CD8-positive, alpha-beta memory T cell (primary cell): ENCODE data around the gene TEX101. TPM values are rescaled to one million over a fixed set of nuclear protein-coding genes. Genes with fewer than 3 reads are reported as not detected.

Experiments
- CTCF ChIA-PET: fragments of 350-600 bp; sonication (Branson Sonifier 250); formaldehyde crosslinking; loops from one replicate; lab custom pipeline; 2021; ENCODE audit warnings: antibody characterized with exemption; lab: Charles Lee
- POLR2A ChIA-PET: fragments of 350-600 bp; sonication (Branson Sonifier 250); formaldehyde crosslinking; loops from one replicate; lab custom pipeline; 2021; ENCODE audit warnings: antibody characterized with exemption; lab: Charles Lee
- DNase-seq, 5 donors: peaks; one replicate each; pipeline versions ENCODE4 v3.0.0 to v3.0.0-alpha.2; 2020 to 2022; ENCODE audit warnings: mixed read lengths in 1 of 5
- H3K27ac ChIP-seq: one replicate; pipeline ENCODE4 v1.7.0; 2013; ENCODE audit warnings: low read depth, mild to moderate bottlenecking, low read length, moderate library complexity
- H3K27me3 ChIP-seq: 2 replicates; pipeline ENCODE4 v1.7.0; 2013; ENCODE audit warnings: low read length, mild to moderate bottlenecking; ENCODE audit not compliant: insufficient read depth, poor library complexity, severe bottlenecking
- H3K36me3 ChIP-seq: 2 replicates; pipeline ENCODE4 v1.7.0; 2013; ENCODE audit warnings: mild to moderate bottlenecking, low read length, moderate library complexity; ENCODE audit not compliant: insufficient read depth
- H3K4me1 ChIP-seq: 2 replicates; pipeline ENCODE4 v1.7.0; 2013; ENCODE audit warnings: mild to moderate bottlenecking, low read length, moderate library complexity; ENCODE audit not compliant: insufficient read depth
- H3K4me3 ChIP-seq: 2 replicates; pipeline ENCODE4 v1.7.0; 2013; ENCODE audit warnings: mild to moderate bottlenecking, low read length
- H3K9me3 ChIP-seq: 2 replicates; pipeline ENCODE4 v1.7.0; 2013; ENCODE audit warnings: mild to moderate bottlenecking, low read length
- H3K27ac Mint-ChIP-seq, 8 donors: one replicate each; pipeline ENCODE4 v1.8.0; 2020 to 2021; ENCODE audit warnings: mixed read lengths in 8 of 8, mild to moderate bottlenecking in 6 of 8, inconsistent platforms in 3 of 8, moderate library complexity in 3 of 8
- H3K27me3 Mint-ChIP-seq, 2 donors: one replicate each; pipeline ENCODE4 v1.8.0; 2020 to 2021; ENCODE audit warnings: mixed read lengths in 2 of 2, mild to moderate bottlenecking in 1 of 2, moderate library complexity in 1 of 2
- H3K36me3 Mint-ChIP-seq, 3 donors: one replicate each; pipeline ENCODE4 v1.8.0; 2020 to 2021; ENCODE audit warnings: mixed read lengths in 3 of 3, inconsistent platforms in 1 of 3, mild to moderate bottlenecking in 1 of 3
- H3K4me1 Mint-ChIP-seq, 3 donors: one replicate each; pipeline ENCODE4 v1.8.0; 2020 to 2021; ENCODE audit warnings: mixed read lengths in 3 of 3, inconsistent platforms in 1 of 3, mild to moderate bottlenecking in 1 of 3
- H3K4me3 Mint-ChIP-seq, 7 donors: one replicate each; pipeline ENCODE4 v1.8.0; 2020 to 2021; ENCODE audit warnings: mixed read lengths in 7 of 7, mild to moderate bottlenecking in 6 of 7, moderate library complexity in 4 of 7, inconsistent platforms in 2 of 7
- H3K9me3 Mint-ChIP-seq, 5 donors: one replicate each; pipeline ENCODE4 v1.8.0; 2020 to 2022; ENCODE audit warnings: mixed read lengths in 5 of 5, mild to moderate bottlenecking in 3 of 5, moderate library complexity in 2 of 5, inconsistent platforms in 1 of 5
- polyA plus RNA-seq: library from polyadenylated mRNA; unstranded; fragments of 300-500 nt; fragmentation: Illumina TruSeq; gene quantifications from one replicate; pipeline ENCODE4 v1.2.3, GENCODE V29; 2021
- total RNA-seq, 2 experiments: library from RNA; stranded (reverse); gene quantifications; one replicate each; pipeline ENCODE4 v1.2.3, GENCODE V29; 2021

TEX101 gene
- total and polyA plus RNA-seq, 3 experiments from 2014 or later: not detected

DNA sequence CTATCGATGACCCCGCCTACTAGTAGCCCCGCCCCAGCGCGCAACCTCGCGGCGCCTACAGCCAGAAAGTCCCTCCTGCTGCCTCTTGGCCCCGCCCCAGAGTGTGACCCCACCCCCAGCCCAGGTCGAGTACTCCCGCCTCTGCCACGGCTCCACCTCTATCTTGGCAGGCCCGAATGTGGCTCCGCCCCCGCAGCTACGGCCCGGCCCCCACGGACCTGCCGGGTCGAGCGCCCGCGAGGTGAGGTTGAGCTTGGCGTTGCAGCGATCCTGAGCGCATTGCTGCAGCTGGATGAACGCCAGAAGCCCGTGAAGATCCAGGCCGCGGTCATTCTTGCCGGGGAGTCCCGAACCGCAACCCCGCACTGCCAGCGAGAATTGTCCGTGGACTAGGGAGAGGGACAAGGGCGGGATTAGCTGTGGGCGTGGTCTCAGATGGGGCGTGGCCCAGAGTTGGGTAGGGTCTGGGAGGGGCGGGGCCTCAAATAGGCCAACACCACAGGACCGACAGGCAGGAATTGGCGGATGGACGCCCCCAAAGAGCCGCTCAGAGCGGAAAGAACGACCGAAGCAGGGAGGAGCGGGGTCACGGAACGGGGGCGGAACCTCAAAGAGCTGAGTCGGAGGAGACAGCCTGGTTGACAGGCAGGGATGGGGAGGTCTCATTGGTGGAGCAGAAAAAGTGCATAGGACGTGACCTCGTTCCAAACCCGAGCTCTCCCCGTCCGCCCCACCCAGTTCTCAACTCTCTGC, 48.9 kb downstream of the TEX101 start:
- Mint-ChIP-seq H3K27me3 (no peaks in the 10 kb centered on the region), H3K27ac (peak overlapping the region; percentile 94 to 99 (median 97)), H3K4me3 (peak overlapping the region; percentile 89 to 97 (median 93)), H3K4me1 (peaks cover 29 to 51% (median 33%) of the 10 kb centered on the region in 3 donors), H3K9me3 (no peaks in the 10 kb centered on the region), H3K36me3 (peaks cover 0 to 3% (median 0%) of the 10 kb centered on the region in 3 donors)
- Histone ChIP-seq H3K4me1 (peaks cover 31% of the 10 kb centered on the region), H3K27ac (peak overlapping the region; percentile 80), H3K9me3 (no peaks in the 10 kb centered on the region), H3K36me3 (no peaks in the 10 kb centered on the region), H3K27me3 (no peaks in the 10 kb centered on the region), H3K4me3 (peak overlapping the region; percentile 94)
- DNase-seq: peak; percentile 98 to 100 (median 99)
- ChIA-PET POLR2A (interaction anchor here (0.6 to 2.3 kb wide), 9 partner anchors 10 to 205 kb away, joined by 3 to 35 read pairs (median 7); partner anchors contain the start of genes PHLDB3 and ZNF575), CTCF (interaction anchor here (1.0 to 3.0 kb wide), 12 partner anchors 9 to 205 kb away, joined by 3 to 17 read pairs (median 6); no protein-coding TSS in a partner anchor)

DNA sequence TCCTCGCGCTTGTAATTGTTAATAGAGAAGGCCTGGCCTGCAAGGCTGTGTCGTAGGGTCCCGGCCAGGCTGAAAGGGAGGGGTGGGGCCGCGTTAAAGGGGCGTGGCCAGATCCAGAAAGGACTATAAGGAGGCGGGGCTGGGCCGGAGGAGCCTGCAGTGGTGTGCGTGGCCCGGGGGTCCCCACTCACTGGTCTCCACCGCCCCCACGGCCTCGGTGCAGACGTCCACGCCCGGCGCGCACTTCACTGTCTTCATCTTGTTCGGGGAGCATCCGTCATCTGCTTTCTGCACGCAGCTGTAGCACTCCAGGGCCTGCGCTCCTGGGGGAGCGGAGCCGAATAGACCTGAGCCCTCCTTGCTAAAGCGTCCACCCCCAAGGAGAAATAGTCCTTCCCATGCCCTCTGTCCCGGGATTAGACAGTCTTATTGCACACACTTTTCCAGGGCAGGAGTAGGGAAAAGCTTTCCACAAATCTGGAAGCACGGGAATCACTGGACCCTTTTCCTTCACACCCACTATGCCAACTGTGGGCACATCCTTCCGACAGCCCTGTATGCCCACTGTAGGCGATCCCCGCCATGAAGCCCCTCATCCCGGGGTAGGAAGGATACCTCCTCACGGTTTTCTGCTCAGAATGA, 49.6 kb downstream of the TEX101 start:
- Histone ChIP-seq H3K36me3 (no peaks in the 10 kb centered on the region), H3K27ac (peak overlapping the region; percentile 80), H3K27me3 (no peaks in the 10 kb centered on the region), H3K4me1 (peaks cover 38% of the 10 kb centered on the region), H3K9me3 (no peaks in the 10 kb centered on the region), H3K4me3 (peak overlapping the region; percentile 94)
- ChIA-PET CTCF (interaction anchor here (0.8 to 3.0 kb wide), 10 partner anchors 9 to 204 kb away, joined by 3 to 17 read pairs (median 6); no protein-coding TSS in a partner anchor), POLR2A (interaction anchor here (1.3 to 2.3 kb wide), 7 partner anchors 9 to 204 kb away, joined by 3 to 35 read pairs (median 9); partner anchors contain the start of genes PHLDB3 and ZNF575)
- H3K36me3 Mint-ChIP-seq: peaks cover 0 to 3% (median 0%) of the 10 kb centered on the region in 3 donors
- peak in 1 of 5 donors; percentile 75 for DNase-seq
- peaks cover 35 to 58% (median 40%) of the 10 kb centered on the region in 3 donors for H3K4me1 Mint-ChIP-seq
- H3K4me3 Mint-ChIP-seq: peak overlapping the region; percentile 89 to 97 (median 93)
- H3K27me3 Mint-ChIP-seq: no peaks in the 10 kb centered on the region
- no peaks in the 10 kb centered on the region for H3K9me3 Mint-ChIP-seq
- H3K27ac Mint-ChIP-seq: peak overlapping the region; percentile 94 to 99 (median 97)

DNA sequence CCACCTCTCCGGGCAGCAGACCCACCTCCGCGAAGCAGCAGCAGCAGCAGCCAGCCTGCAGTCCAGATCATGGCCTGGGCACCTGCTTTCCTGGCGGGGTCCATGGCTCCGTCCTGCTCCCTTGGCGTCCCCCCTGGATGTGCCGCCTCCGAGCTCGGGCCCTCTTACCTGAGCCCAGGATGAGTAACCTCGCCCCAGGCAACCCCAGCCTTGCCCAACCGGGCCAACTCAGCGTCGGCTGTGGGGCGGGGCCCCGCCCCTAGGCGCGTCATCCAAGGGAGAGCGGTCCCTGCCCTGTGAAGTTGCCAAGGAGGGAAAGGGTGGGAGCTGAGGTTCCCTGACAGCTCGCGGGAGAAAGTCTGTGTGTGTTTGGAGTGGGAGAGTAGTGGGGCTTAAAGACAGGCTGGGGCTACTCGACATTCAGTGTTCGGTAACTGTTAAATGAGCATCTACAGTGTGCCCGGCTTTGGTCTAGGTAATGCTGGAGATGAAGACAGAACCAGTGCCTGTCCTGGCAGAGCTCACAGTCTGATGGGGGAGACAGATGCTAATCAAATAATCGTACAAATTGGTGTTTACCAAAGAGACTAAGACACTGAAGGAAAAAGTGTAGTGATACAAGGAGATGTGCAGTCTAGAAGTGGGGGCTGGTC, 50.9 kb downstream of the TEX101 start, which contains the start of gene LYPD3:
TSS of gene LYPD3 (minus strand) at position 141 of the 653 bp plus-strand sequence. CDS start at position 104, 37 bp downstream.
- Histone ChIP-seq H3K27me3 (no peaks in the 10 kb centered on the region), H3K36me3 (no peaks in the 10 kb centered on the region), H3K4me3 (peak within 1 kb of the TSS; percentile 94), H3K27ac (peak within 1 kb of the TSS; percentile 80), H3K9me3 (no peaks in the 10 kb centered on the region), H3K4me1 (peaks cover 44% of the 10 kb centered on the region)
- ChIA-PET CTCF (interaction anchor here (0.9 to 1.7 kb wide), 5 partner anchors 14 to 129 kb away, joined by 3 to 7 read pairs (median 3); partner anchors contain the start of gene PHLDB3), POLR2A (interaction anchor here (0.6 to 1.2 kb wide), 2 partner anchors 11 to 68 kb away, joined by 3 read pairs; no protein-coding TSS in a partner anchor)
- Mint-ChIP-seq H3K27ac (peak within 1 kb of the TSS; percentile 41 to 99 (median 96)), H3K9me3 (no peaks in the 10 kb centered on the region), H3K27me3 (no peaks in the 10 kb centered on the region), H3K4me3 (peak within 1 kb of the TSS; percentile 18 to 97 (median 93)), H3K4me1 (peaks cover 42 to 68% (median 49%) of the 10 kb centered on the region in 3 donors), H3K36me3 (peaks cover 0 to 3% (median 0%) of the 10 kb centered on the region in 3 donors)
- DNase-seq: no peak

DNA sequence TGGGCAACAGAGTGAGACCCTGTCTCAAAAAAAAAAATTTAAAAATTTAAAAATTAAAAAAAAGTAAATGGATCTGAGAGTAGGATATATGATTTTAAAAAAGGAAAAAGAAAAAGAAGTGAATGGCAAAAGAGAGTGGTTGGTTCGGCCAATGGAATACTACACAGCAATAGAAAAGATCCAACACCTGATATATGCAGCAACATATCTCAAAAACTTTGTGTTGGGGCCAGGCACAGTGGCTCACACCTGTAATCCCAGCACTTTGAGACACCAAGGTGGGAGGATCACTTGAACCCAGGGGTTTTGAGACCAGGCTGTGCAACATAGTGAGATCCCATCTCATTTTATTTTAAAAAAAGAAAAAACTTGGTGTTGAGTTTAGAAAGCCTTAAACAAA, 52.1 kb downstream of the TEX101 start:
- Histone ChIP-seq H3K27me3 (no peaks in the 10 kb centered on the region), H3K4me1 (peaks cover 54% of the 10 kb centered on the region), H3K9me3 (no peaks in the 10 kb centered on the region), H3K27ac (no peak overlapping the region), H3K36me3 (no peaks in the 10 kb centered on the region), H3K4me3 (no peak overlapping the region)
- POLR2A ChIA-PET: interaction anchor here (0.7 to 1.2 kb wide), 2 partner anchors 26 to 67 kb away, joined by 3 read pairs; no protein-coding TSS in a partner anchor
- Mint-ChIP-seq H3K4me3 (no peak overlapping the region), H3K36me3 (peaks cover 0 to 3% (median 0%) of the 10 kb centered on the region in 3 donors), H3K9me3 (no peaks in the 10 kb centered on the region), H3K27ac (peak overlapping the region in 1 of 8 donors; percentile 56), H3K4me1 (peaks cover 37 to 65% (median 49%) of the 10 kb centered on the region in 3 donors), H3K27me3 (no peaks in the 10 kb centered on the region)
- DNase-seq: no peak
- CTCF ChIA-PET: interaction anchor here (0.9 to 1.7 kb wide), 3 partner anchors 13 to 128 kb away, joined by 3 to 4 read pairs (median 3); no protein-coding TSS in a partner anchor

DNA sequence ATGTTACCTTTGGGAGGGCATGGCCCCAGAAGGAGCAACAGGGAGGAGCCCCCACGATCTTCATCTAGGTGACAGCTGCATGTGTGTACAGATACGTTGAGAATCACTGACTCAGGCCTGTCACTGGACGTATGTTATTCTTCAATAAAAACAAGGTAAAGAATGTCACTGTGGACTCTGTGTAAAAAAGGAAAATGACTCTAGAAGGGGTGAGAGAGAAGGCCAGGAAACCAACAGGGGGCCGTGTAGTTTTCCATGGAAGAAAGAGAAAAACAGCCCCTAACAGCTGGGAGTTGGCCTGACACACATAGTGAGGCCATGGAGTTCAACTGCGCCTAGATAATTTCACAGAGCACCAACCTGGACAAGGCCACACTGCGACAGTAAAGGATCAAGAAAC, 52.6 kb downstream of the TEX101 start:
- CTCF ChIA-PET: interaction anchor here (1.2 to 1.7 kb wide), 2 partner anchors 12 to 20 kb away, joined by 3 read pairs; no protein-coding TSS in a partner anchor
- peaks cover 55% of the 10 kb centered on the region for H3K4me1 ChIP-seq
- peak overlapping the region in 6 of 8 donors; percentile 28 to 97 (median 70) for H3K27ac Mint-ChIP-seq

DNA sequence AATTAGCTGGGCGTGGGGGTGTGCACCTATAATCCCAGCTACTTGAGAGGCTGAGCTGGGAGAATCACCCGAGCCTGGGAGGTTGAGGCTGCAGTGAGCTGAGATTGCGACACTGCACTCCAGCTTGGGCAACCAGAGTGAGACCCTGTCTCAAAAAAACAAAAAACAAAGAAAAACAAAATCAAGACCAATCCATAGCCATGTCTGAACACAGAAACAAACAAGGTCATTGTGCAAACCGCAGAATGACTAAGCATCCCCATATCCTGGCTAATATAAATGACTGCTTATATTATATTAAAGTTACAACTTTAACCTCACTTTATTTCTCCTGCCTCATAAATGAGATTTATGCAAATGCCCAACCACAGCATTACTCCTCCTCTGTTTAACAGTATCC, 53.0 kb downstream of the TEX101 start:
- Mint-ChIP-seq H3K9me3 (no peaks in the 10 kb centered on the region), H3K27me3 (no peaks in the 10 kb centered on the region), H3K4me1 (peaks cover 33 to 56% (median 42%) of the 10 kb centered on the region in 3 donors), H3K36me3 (peaks cover 0 to 3% (median 0%) of the 10 kb centered on the region in 3 donors), H3K27ac (peak overlapping the region; percentile 45 to 97 (median 87)), H3K4me3 (peak overlapping the region in 1 of 7 donors; percentile 2)
- Histone ChIP-seq H3K4me3 (no peak overlapping the region), H3K9me3 (no peaks in the 10 kb centered on the region), H3K4me1 (peaks cover 54% of the 10 kb centered on the region), H3K27me3 (no peaks in the 10 kb centered on the region), H3K36me3 (no peaks in the 10 kb centered on the region), H3K27ac (no peak overlapping the region)
- POLR2A ChIA-PET: no interaction called here
- DNase-seq: no peak
- CTCF ChIA-PET: interaction anchor here (1.2 kb wide), 1 partner anchor 21 kb away, joined by 3 read pairs; no protein-coding TSS in a partner anchor

More for the DNA sequence above, 52.6 kb downstream of the TEX101 start:
- H3K27me3 ChIP-seq: no peaks in the 10 kb centered on the region
- H3K27me3 Mint-ChIP-seq: no peaks in the 10 kb centered on the region
- no peaks in the 10 kb centered on the region for H3K9me3 ChIP-seq
- H3K9me3 Mint-ChIP-seq: no peaks in the 10 kb centered on the region
- POLR2A ChIA-PET: no interaction called here
- H3K27ac ChIP-seq: no peak overlapping the region
- H3K4me3 Mint-ChIP-seq: no peak overlapping the region
- DNase-seq: no peak
- H3K36me3 Mint-ChIP-seq: peaks cover 0 to 3% (median 0%) of the 10 kb centered on the region in 3 donors
- peaks cover 34 to 60% (median 45%) of the 10 kb centered on the region in 3 donors for H3K4me1 Mint-ChIP-seq
- H3K4me3 ChIP-seq: no peak overlapping the region
- no peaks in the 10 kb centered on the region for H3K36me3 ChIP-seq
